ENCODE results near the gene EYS.
"Not testable (repeated sequence)": the region's sequence is repeated elsewhere in the genome, so short reads cannot be mapped to it uniquely, and the experiment has no call there.

The EYS gene

DNA sequence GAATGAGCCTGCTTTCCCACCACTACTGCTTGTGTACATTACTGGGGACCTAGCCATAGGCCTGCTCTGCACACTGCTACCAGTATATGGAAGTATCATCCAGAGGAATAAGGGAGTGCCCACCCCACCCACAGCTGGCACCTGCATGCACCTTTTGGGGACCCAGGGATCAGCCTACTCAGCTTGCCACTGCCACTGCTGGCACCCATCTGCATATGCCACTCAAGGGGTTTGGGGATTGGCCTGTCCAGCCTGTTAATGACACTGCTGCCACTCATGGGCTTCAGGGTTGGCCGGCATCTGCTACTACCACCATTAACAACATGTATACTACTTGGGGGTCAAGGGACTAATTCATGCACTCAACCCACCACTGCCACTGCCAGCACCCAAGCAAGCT is 1239.4 kb downstream of the EYS start:
- no peak for ATAC-seq
- H3K4me1 Mint-ChIP-seq, result no peaks in the 10 kb centered on the region
- no peak overlapping the region for H3K4me3 Mint-ChIP-seq
- no peaks in the 10 kb centered on the region for H3K27me3 Mint-ChIP-seq
- H3K9me3 Mint-ChIP-seq, result peaks cover 22 to 31% of the 10 kb centered on the region in 2 donors
- DNase-seq, result no peak
- H3K27ac Mint-ChIP-seq, result no peak overlapping the region

DNA sequence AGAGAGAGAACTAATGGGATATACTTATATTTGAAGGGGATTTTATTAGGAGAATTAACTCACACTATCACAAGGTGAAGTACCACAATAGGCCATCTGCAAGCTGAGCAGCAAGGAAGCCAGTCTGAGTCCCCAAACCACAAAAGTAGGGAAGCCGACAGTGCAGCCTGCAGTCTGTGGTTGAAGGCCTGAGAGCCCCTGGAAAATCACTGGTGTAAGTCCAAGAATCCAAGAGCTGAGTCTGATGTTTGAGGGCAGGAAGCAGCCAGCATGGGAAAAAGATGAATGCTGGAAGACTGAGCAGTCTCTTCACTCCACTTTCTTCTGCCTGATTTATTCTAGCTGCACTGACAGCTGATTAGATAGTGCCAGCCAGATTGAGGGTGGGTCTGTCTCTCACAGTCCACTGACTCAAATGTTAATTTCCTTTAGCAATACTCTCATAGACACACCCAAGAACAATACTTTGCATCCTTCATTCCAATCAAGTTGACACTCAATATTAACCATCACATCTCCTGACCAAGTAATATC is 1247.5 kb downstream of the EYS start:
- Mint-ChIP-seq H3K4me1 (no peaks in the 10 kb centered on the region), H3K27ac (no peak overlapping the region), H3K9me3 (peaks cover 0 to 8% of the 10 kb centered on the region in 2 donors), H3K27me3 (no peaks in the 10 kb centered on the region), H3K4me3 (no peak overlapping the region)
- DNase-seq, result no peak
- ATAC-seq, result no peak

DNA sequence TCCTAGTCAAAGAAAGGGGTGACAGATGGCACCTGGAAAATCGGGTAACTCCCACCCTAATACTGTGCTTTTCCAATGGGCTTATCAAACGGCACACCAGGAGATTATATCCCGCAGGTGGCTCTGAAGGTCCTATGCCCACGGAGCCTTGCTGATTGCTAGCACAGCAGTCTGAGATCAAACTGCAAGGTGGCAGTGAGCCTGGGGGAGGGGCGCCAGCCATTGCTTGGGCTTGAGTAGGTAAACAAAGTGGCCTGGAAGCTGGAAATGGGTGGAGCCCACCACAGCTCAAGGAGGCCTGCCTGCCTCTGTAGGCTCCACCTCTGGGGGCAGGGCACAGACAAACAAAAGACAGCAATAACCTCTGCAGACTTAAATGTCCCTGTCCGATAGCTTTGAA is 1258.9 kb downstream of the EYS start:
- not testable (repeated sequence) for H3K27me3 Mint-ChIP-seq, ATAC-seq, H3K4me3 Mint-ChIP-seq, DNase-seq, H3K4me1 Mint-ChIP-seq, H3K27ac Mint-ChIP-seq
- peaks cover 7 to 12% of the 10 kb centered on the region in 2 donors for H3K9me3 Mint-ChIP-seq

- no peak overlapping the region for H3K4me3 Mint-ChIP-seq
- DNase-seq (no peak), ATAC-seq (no peak)
- no peak overlapping the region for H3K27ac Mint-ChIP-seq
- H3K9me3 Mint-ChIP-seq, result peaks cover 0 to 12% of the 10 kb centered on the region in 2 donors
- no peaks in the 10 kb centered on the region for H3K27me3 Mint-ChIP-seq
- H3K4me1 Mint-ChIP-seq, result no peaks in the 10 kb centered on the region
These were observed 1262.0 kb downstream of the EYS start for GRCh38 chr6:64445038-64445437.

DNA sequence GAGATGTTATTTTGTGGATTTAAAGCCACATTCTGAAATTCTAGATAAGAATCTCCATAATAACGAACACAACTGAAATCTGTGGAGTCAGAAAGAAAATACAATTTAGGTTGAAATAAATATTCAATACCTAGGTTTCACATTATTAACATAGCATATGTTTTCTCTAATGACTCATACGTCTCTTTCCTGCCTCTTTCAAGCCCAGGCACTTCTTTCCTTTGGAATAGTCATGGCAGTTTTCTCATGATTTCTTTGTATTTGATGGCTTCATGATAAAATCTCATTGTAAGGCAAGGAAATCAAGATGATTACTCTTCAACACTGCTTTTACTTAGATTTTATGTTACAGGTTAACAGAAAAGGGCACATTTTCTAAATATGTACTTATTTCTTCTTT is 1267.8 kb downstream of the EYS start:
- DNase-seq (no peak), ATAC-seq (no peak)
- Mint-ChIP-seq H3K4me3 (no peak overlapping the region), H3K9me3 (peaks cover 0 to 12% of the 10 kb centered on the region in 2 donors), H3K27me3 (no peaks in the 10 kb centered on the region), H3K27ac (no peak overlapping the region), H3K4me1 (no peaks in the 10 kb centered on the region)

GRCh38 chr6:64437996-64438395 is 1269.0 kb downstream of the EYS start:
- no peak overlapping the region for H3K27ac Mint-ChIP-seq
- H3K27me3 Mint-ChIP-seq, result no peaks in the 10 kb centered on the region

DNA sequence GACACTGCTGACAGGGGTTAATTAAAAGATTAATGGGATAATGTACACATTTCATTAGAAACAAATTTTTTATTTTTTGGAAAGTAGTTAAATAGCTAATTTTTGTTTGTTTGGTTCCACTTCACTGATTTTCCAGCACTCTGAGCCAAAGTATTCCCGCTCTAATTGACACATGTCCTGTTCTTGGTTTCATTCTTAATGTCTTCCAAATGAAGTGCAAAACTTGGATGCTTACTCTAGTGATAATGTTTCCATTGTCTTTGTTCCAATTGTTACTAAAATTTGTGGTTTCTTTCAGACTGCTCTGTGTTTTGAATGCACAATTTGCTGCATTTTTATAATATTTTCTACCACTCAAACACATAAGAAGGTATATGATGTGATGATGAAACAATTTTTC is 1277.1 kb downstream of the EYS start:
- no peaks in the 10 kb centered on the region for H3K4me1 Mint-ChIP-seq
- DNase-seq (no peak), ATAC-seq (no peak)
- peaks cover 2 to 7% of the 10 kb centered on the region in 2 donors for H3K9me3 Mint-ChIP-seq
- H3K27me3 Mint-ChIP-seq, result no peaks in the 10 kb centered on the region
- no peak overlapping the region for H3K4me3 Mint-ChIP-seq
- H3K27ac Mint-ChIP-seq, result no peak overlapping the region

More at GRCh38 chr6:64437996-64438395, 1269.0 kb downstream of the EYS start:
- Mint-ChIP-seq H3K4me1 (no peaks in the 10 kb centered on the region), H3K9me3 (peaks cover 0 to 12% of the 10 kb centered on the region in 2 donors), H3K4me3 (no peak overlapping the region)
- no peak for DNase-seq
- ATAC-seq, result no peak

DNA sequence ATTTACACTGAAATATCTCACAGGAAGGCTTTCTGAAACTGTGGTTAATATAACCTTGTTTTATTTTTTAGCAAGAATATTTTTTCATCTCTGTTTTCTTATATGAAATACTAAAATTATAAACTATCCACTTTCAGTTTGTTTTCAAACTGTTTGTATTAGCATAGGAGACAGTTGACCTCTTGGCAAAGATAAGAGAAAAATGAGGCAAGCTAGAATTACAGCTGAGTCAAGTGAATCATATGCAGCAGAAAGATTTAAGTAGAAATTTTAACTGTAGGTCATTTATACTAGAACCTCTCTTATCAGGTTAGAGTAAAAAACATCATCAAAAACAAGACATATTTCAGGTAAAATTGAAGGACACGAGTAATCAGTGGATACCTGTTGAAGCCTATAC is 1278.8 kb downstream of the EYS start:
- Mint-ChIP-seq H3K4me3 (no peak overlapping the region), H3K9me3 (peaks cover 8 to 11% of the 10 kb centered on the region in 2 donors), H3K27ac (no peak overlapping the region), H3K27me3 (no peaks in the 10 kb centered on the region), H3K4me1 (no peaks in the 10 kb centered on the region)
- no peak for ATAC-seq
- no peak for DNase-seq

GRCh38 chr6:64415926-64416325 is 1291.1 kb downstream of the EYS start:
- ATAC-seq, result no peak
- peaks cover 6 to 13% of the 10 kb centered on the region in 2 donors for H3K9me3 Mint-ChIP-seq
- H3K27ac Mint-ChIP-seq, result no peak overlapping the region

GRCh38 chr6:64411226-64411625 is 1295.8 kb downstream of the EYS start:
- Mint-ChIP-seq H3K9me3 (peaks cover 0 to 9% of the 10 kb centered on the region in 2 donors), H3K4me1 (no peaks in the 10 kb centered on the region), H3K27me3 (no peaks in the 10 kb centered on the region), H3K27ac (no peak overlapping the region), H3K4me3 (no peak overlapping the region)
- ATAC-seq (no peak), DNase-seq (no peak)

More at GRCh38 chr6:64415926-64416325, 1291.1 kb downstream of the EYS start:
- Mint-ChIP-seq H3K4me1 (no peaks in the 10 kb centered on the region), H3K4me3 (no peak overlapping the region), H3K27me3 (no peaks in the 10 kb centered on the region)
- no peak for DNase-seq

GRCh38 chr6:64409948-64410347 is 1297.1 kb downstream of the EYS start:
- H3K4me3 Mint-ChIP-seq, result no peak overlapping the region
- H3K9me3 Mint-ChIP-seq, result peaks cover 0 to 9% of the 10 kb centered on the region in 2 donors
- H3K27ac Mint-ChIP-seq, result no peak overlapping the region
- H3K4me1 Mint-ChIP-seq, result no peaks in the 10 kb centered on the region
- H3K27me3 Mint-ChIP-seq, result no peaks in the 10 kb centered on the region
- DNase-seq (no peak), ATAC-seq (no peak)

GRCh38 chr6:64404396-64404795 is 1302.6 kb downstream of the EYS start:
- H3K27ac Mint-ChIP-seq, result no peak overlapping the region
- DNase-seq, result no peak
- ATAC-seq, result no peak
- peaks cover 0 to 14% of the 10 kb centered on the region in 2 donors for H3K9me3 Mint-ChIP-seq
- no peak overlapping the region for H3K4me3 Mint-ChIP-seq
- H3K27me3 Mint-ChIP-seq, result no peaks in the 10 kb centered on the region
- no peaks in the 10 kb centered on the region for H3K4me1 Mint-ChIP-seq

DNA sequence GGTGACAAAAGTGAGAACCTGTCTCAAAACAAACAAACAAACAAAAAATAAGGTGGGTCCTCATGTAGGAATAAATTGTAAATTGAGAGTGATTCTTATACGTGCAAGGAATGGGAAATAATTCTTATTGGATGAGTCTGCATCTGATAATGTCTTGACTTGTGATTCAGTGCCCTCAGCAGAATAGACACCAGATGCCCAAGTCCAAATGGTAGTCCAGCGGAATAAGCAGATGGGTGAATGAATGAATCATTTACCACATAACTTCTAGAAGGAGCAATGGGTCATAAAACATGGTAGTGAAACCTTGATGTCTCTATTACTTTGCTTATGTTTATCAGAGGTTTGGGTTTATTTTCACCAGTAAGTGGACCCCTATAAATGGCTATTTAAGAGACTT is 1323.7 kb downstream of the EYS start:
- no peaks in the 10 kb centered on the region for H3K4me1 Mint-ChIP-seq

DNA sequence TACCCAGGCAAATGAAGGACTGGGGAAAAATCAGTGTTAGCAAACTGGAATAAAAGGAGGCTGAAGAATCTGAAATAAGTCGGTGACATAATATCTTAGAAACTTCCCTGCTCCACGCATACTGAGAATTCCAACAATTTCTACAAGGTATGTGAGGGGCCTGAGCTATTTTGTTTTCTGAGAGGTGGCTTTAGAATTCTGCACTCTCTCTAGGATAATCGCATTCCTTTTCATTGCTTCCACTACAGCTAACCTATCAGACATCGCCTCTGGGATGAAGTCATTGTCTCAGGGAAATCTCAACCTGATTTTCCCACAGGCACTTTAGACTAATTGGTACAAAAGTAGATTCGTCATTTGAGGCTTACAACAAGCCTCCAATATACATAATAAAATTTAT is 1330.6 kb downstream of the EYS start:
- no peaks in the 10 kb centered on the region for H3K27me3 Mint-ChIP-seq
- no peak overlapping the region for H3K27ac Mint-ChIP-seq
- DNase-seq (no peak), ATAC-seq (no peak)
- no peak overlapping the region for H3K4me3 Mint-ChIP-seq
- no peaks in the 10 kb centered on the region for H3K4me1 Mint-ChIP-seq
- H3K9me3 Mint-ChIP-seq, result peaks cover 5 to 21% of the 10 kb centered on the region in 2 donors

More for the DNA sequence above, 1323.7 kb downstream of the EYS start:
- Mint-ChIP-seq H3K4me3 (no peak overlapping the region), H3K27ac (no peak overlapping the region), H3K27me3 (no peaks in the 10 kb centered on the region), H3K9me3 (peaks cover 0 to 5% of the 10 kb centered on the region in 2 donors)
- DNase-seq (no peak), ATAC-seq (no peak)

GRCh38 chr6:64357430-64357829 is 1349.6 kb downstream of the EYS start:
- Mint-ChIP-seq H3K4me3 (no peak overlapping the region), H3K27ac (no peak overlapping the region), H3K9me3 (peaks cover 0 to 6% of the 10 kb centered on the region in 2 donors), H3K4me1 (no peaks in the 10 kb centered on the region), H3K27me3 (no peaks in the 10 kb centered on the region)
- ATAC-seq (no peak), DNase-seq (no peak)

- Mint-ChIP-seq H3K4me1 (no peaks in the 10 kb centered on the region), H3K27me3 (no peaks in the 10 kb centered on the region), H3K27ac (no peak overlapping the region), H3K4me3 (no peak overlapping the region), H3K9me3 (no peaks in the 10 kb centered on the region)
- no peak for ATAC-seq
- no peak for DNase-seq
These were observed 1359.6 kb downstream of the EYS start for GRCh38 chr6:64347411-64347810.

DNA sequence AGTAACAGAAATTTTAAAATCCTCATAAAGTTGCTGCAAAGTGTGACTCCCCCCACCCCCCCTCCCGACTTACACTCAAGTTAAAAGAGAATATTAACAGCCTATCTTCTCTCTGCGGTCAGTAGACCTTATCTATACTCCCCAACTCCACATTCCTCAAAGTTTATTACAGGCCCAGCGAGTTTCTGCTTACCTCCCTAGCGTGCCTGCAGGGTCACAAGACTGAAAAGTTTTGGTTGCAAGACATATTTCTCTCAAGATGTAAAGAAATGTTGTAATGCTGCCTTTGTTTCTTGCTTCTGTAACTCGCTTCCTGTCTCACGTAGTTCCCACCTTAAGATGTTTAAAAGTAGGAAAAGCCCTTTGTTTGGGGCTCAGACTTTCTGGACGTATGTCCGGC is 1371.8 kb downstream of the EYS start:
- Mint-ChIP-seq H3K9me3 (peaks cover 5 to 33% of the 10 kb centered on the region in 2 donors), H3K4me3 (no peak overlapping the region), H3K4me1 (no peaks in the 10 kb centered on the region), H3K27me3 (no peaks in the 10 kb centered on the region), H3K27ac (no peak overlapping the region)
- no peak for ATAC-seq
- DNase-seq, result no peak
